Mammary epithelial cell (primary cell): Measurements from ENCODE around the gene PCSK6.

Source experiments
- EZH2 ChIP-seq: IDR thresholded peaks from 2 replicates; pipeline ENCODE4 v1.6.1; 2012; ENCODE audit warnings: low read length, inconsistent platforms, borderline replicate concordance
- TF ChIP-seq, protein P1 (sequence below), 2 donors: IDR thresholded peaks in 1 of 2; conservative IDR thresholded peaks in 1 of 2; 2 replicates each; pipeline ENCODE4 v1.5.1; 2011 to 2012; ENCODE audit warnings: inconsistent platforms in 2 of 2, low read length in 2 of 2, mild to moderate bottlenecking in 2 of 2, control low read depth in 1 of 2, low read depth in 1 of 2; ENCODE audit not compliant: insufficient read depth in 1 of 2; ENCODE audit errors: extremely low read depth in 1 of 2

DNA sequence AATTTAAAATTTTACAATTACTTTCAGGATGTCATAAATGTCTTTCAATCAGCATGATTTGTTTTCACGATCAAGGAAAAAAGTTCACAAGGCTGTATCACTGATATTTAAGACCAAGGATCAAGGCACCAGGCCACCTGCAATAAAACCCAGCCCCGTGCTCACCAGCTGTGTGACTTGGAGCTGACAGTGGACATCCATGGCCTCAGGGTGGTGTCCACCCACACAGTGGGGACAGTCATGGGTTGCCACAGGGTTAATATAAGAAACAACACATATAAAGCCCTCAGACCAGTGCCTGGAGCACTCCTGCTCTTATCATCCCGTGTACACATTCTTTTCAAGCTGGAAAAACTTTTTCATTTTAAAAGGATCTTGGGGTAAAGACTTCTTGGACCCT is 56.5 kb downstream of the PCSK6 start:
- TF ChIP-seq, protein P1, sequence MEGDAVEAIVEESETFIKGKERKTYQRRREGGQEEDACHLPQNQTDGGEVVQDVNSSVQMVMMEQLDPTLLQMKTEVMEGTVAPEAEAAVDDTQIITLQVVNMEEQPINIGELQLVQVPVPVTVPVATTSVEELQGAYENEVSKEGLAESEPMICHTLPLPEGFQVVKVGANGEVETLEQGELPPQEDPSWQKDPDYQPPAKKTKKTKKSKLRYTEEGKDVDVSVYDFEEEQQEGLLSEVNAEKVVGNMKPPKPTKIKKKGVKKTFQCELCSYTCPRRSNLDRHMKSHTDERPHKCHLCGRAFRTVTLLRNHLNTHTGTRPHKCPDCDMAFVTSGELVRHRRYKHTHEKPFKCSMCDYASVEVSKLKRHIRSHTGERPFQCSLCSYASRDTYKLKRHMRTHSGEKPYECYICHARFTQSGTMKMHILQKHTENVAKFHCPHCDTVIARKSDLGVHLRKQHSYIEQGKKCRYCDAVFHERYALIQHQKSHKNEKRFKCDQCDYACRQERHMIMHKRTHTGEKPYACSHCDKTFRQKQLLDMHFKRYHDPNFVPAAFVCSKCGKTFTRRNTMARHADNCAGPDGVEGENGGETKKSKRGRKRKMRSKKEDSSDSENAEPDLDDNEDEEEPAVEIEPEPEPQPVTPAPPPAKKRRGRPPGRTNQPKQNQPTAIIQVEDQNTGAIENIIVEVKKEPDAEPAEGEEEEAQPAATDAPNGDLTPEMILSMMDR (conservative IDR thresholded peaks at IDR 0.05 in 1 of 2, IDR thresholded peaks at IDR 0.05 in 1 of 2; ENCODE audit: extremely low read depth in 1 of 2, insufficient read depth in 1 of 2, low read depth in 1 of 2, low read length in 2 of 2) = no peak
- TF ChIP-seq EZH2 = no peak
